HCT116 (cell line): Measurements from ENCODE around the gene PCP2. TPM values are rescaled to one million over a fixed set of nuclear protein-coding genes. Genes with fewer than 3 reads are reported as not detected.

Source experiments
- ATAC-seq: fragments of 200-7000 bp; cut with Tn5 transposase; 2 replicates; pipeline ENCODE4 v1.9.1; 2020; ENCODE audit warnings: mild to moderate bottlenecking, moderate library complexity
- BruUV-seq: library from RNA; stranded (reverse); fragments of 400-500 nt; replicated peaks from 2 replicates; lab custom pipeline; 2021; lab: Mats Ljungman, UMichigan
- CTCF ChIA-PET: fragments of 300-600 bp; sonication (Branson Sonifier 250); formaldehyde crosslinking; loops from one replicate; lab custom pipeline; 2021; ENCODE audit warnings: antibody characterized with exemption; lab: Charles Lee
- POLR2A ChIA-PET: fragments of 300-600, 350-600 bp; sonication (Branson Sonifier 250); formaldehyde crosslinking; loops from one replicate; lab custom pipeline; 2021; ENCODE audit warnings: antibody characterized with exemption; lab: Charles Lee
- RAD21 ChIA-PET, 2 experiments: fragments of 300-600 bp; sonication (Branson Sonifier 250); formaldehyde crosslinking; loops; one replicate each; lab custom pipeline; 2023; ENCODE audit warnings: low total read pairs in 2 of 2; ENCODE audit not compliant: uncharacterized antibody in 2 of 2, unreplicated experiment in 2 of 2, low non-redundant PET in 1 of 2; lab: Charles Lee
- DNase-seq: peaks from one replicate; pipeline ENCODE4 v3.0.0-alpha.2; 2010; ENCODE audit warnings: low read depth, low spot score
- H2AFZ ChIP-seq: fragments of 200-600 bp; shearing (Covaris generic), sonication (generic); 2 replicates; pipeline ENCODE4 v1.6.1; 2017; ENCODE audit warnings: low read depth, mixed run types, mixed read lengths, antibody characterized with exemption, low read length; ENCODE audit not compliant: poor library complexity, severe bottlenecking
- H3K27ac ChIP-seq: 2 replicates; pipeline ENCODE4 v1.5.1; 2012; ENCODE audit warnings: low read depth, low read length
- H3K27me3 ChIP-seq: fragments of 200-600 bp; sonication (generic); 2 replicates; pipeline ENCODE4 v1.6.1; 2016; ENCODE audit warnings: mixed run types, low read length, mixed read lengths; ENCODE audit not compliant: insufficient read depth
- H3K36me3 ChIP-seq, 2 experiments: fragments of 200-500 bp in 1 of 2; fragments of 200-600 bp in 1 of 2; sonication (Bioruptor generic) in 1 of 2; sonication (generic) in 1 of 2; 2 replicates each; pipeline versions ENCODE4 v1.5.1 to v1.6.1; 2014 to 2016; ENCODE audit warnings: low read length in 2 of 2, inconsistent platforms in 1 of 2, mixed read lengths in 1 of 2, mixed run types in 1 of 2; ENCODE audit not compliant: insufficient read depth in 2 of 2, control insufficient read depth in 1 of 2
- H3K4me1 ChIP-seq, 2 experiments: fragments of 200-600 bp in 1 of 2; sonication (generic) in 1 of 2; 2 replicates each; pipeline versions ENCODE4 v1.5.1 to v1.6.1; 2012 to 2017; ENCODE audit warnings: low read length in 2 of 2, inconsistent platforms in 1 of 2, mild to moderate bottlenecking in 1 of 2, mixed read lengths in 1 of 2, mixed run types in 1 of 2, moderate library complexity in 1 of 2; ENCODE audit not compliant: insufficient read depth in 2 of 2, control insufficient read depth in 1 of 2
- H3K4me2 ChIP-seq: fragments of 200-600 bp; sonication (generic); 2 replicates; pipeline ENCODE4 v1.6.1; 2017; ENCODE audit warnings: mixed run types, low read length, mixed read lengths
- H3K4me3 ChIP-seq, 2 experiments: fragments of 200-600 bp in 1 of 2; sonication (generic) in 1 of 2; replicated peaks in 1 of 2; 2 replicates each; pipeline ENCODE4 v1.5.1; 2011 to 2016; ENCODE audit warnings: low read length in 2 of 2, control low read depth in 1 of 2, low read depth in 1 of 2, mild to moderate bottlenecking in 1 of 2, mixed read lengths in 1 of 2, mixed run types in 1 of 2
- H3K79me2 ChIP-seq: fragments of 200-600 bp; sonication (generic); 2 replicates; pipeline ENCODE4 v1.6.1; 2017; ENCODE audit warnings: mild to moderate bottlenecking, mixed run types, low read length, moderate library complexity, mixed read lengths; ENCODE audit not compliant: insufficient read depth
- H3K9ac ChIP-seq: fragments of 200-600 bp; sonication (generic); 2 replicates; pipeline ENCODE4 v1.6.1; 2016; ENCODE audit warnings: low read length, mixed read lengths
- H3K9me2 ChIP-seq: fragments of 200-600 bp; sonication (generic), shearing (Covaris generic); 2 replicates; pipeline ENCODE4 v1.6.1; 2017; ENCODE audit warnings: mixed run types, mild to moderate bottlenecking, moderate library complexity; ENCODE audit not compliant: insufficient read depth
- H3K9me3 ChIP-seq, 2 experiments: fragments of 200-500 bp in 1 of 2; fragments of 200-600 bp in 1 of 2; sonication (Bioruptor generic) in 1 of 2; sonication (generic) in 1 of 2; 2 replicates each; pipeline ENCODE4 v1.6.1; 2014 to 2017; ENCODE audit warnings: low read length in 2 of 2, mixed read lengths in 2 of 2, inconsistent platforms in 1 of 2, low read depth in 1 of 2, mild to moderate bottlenecking in 1 of 2, mixed run types in 1 of 2, moderate library complexity in 1 of 2; ENCODE audit not compliant: control insufficient read depth in 1 of 2, insufficient read depth in 1 of 2
- H4K20me1 ChIP-seq: fragments of 200-600 bp; sonication (generic), shearing (Covaris generic); 2 replicates; pipeline ENCODE4 v1.6.1; 2017; ENCODE audit warnings: mixed run types, mild to moderate bottlenecking, moderate library complexity; ENCODE audit not compliant: insufficient read depth
- ELF1 ChIP-seq: IDR thresholded peaks from 2 replicates; pipeline ENCODE4 v1.6.1; 2012; ENCODE audit warnings: low read depth, borderline replicate concordance
- EZH2 ChIP-seq: fragments of 200-600 bp; sonication (generic); IDR thresholded peaks from 2 replicates; pipeline ENCODE4 v1.6.1; 2017; ENCODE audit warnings: antibody characterized with exemption, mixed run types
- FOSL1 ChIP-seq: IDR thresholded peaks from 2 replicates; pipeline ENCODE4 v1.6.1; 2012; ENCODE audit warnings: low read depth
- JUND ChIP-seq: IDR thresholded peaks from 2 replicates; pipeline ENCODE4 v1.6.1; 2012
- POLR2A ChIP-seq: IDR thresholded peaks from 2 replicates; pipeline ENCODE4 v1.7.0; 2011; ENCODE audit warnings: borderline replicate concordance; ENCODE audit not compliant: insufficient read depth, insufficient read length; ENCODE audit errors: extremely low read depth
- RAD21 ChIP-seq: IDR thresholded peaks from 2 replicates; pipeline ENCODE4 v1.6.1; 2012; ENCODE audit warnings: low read depth, mild to moderate bottlenecking
- SIN3A ChIP-seq: IDR thresholded peaks from 2 replicates; pipeline ENCODE4 v1.6.1; 2012; ENCODE audit warnings: low read depth
- ZNF274 ChIP-seq: fragments of 200-500 bp; sonication (Bioruptor generic); IDR thresholded peaks from 2 replicates; pipeline ENCODE4 v1.6.1; 2014; ENCODE audit warnings: mild to moderate bottlenecking, low read depth, low read length, inconsistent platforms
- intact Hi-C: fragments of 100-400 bp; cut with micrococcal nuclease; formaldehyde crosslinking; loops from 2 replicates; pipeline ENCODE4 v1.10.0; 2022
- total RNA-seq: library from RNA; stranded (reverse); gene quantifications from one replicate; pipeline ENCODE4 v1.2.1, GENCODE V29; 2021; ENCODE audit not compliant: unreplicated experiment
- TF ChIP-seq, protein P1 (sequence below): IDR thresholded peaks from 2 replicates; pipeline ENCODE4 v1.6.1; 2012
- TF ChIP-seq, protein P2 (sequence below): IDR thresholded peaks from 2 replicates; pipeline ENCODE4 v1.6.1; 2011; ENCODE audit warnings: mild to moderate bottlenecking, low read length, moderate library complexity; ENCODE audit not compliant: insufficient replicate concordance; ENCODE audit errors: extremely low read depth

PCP2 gene
- total RNA-seq, 1 experiment from 2014 or later = 0.32 TPM

DNA sequence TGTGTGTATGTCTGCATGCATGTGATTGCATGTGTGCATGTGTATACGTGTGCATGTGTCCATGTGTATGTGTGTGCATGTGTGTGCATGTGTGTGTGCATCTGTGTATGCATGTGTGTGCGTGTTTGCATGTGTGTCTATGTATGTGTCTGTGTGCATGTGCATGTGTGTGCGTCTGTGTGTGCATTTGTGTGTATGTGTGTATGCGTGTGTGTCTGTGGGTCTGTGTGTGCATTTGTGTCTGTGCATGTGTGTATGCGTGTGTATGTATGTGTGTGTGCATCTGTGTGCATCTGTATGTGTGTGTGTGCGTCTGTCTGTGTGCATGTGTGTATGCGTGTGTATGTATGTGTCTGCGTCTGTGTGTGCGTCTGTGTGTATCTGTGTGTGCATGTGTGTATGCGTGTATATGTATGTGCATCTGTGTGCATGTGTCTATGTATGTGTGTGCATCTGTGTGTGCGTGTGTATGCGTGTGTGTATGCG lies 6.4 kb upstream of the PCP2 start:
- Histone ChIP-seq H3K9me3 (peaks cover 0 to 4% of the 10 kb centered on the region in 2 experiments; a peak in 1 of 4 replicates), H3K27me3 (no peaks in the 10 kb centered on the region), H2AFZ (no peak overlapping the region), H3K9me2 (no peaks in the 10 kb centered on the region), H3K4me1 (peaks cover 8 to 27% of the 10 kb centered on the region in 2 experiments; a peak in 3 of 4 replicates), H3K9ac (no peak overlapping the region), H3K4me2 (no peak overlapping the region), H4K20me1 (no peaks in the 10 kb centered on the region), H3K36me3 (no peaks in the 10 kb centered on the region; a peak in 1 of 4 replicates), H3K27ac (no peak overlapping the region), H3K4me3 (no peak overlapping the region), H3K79me2 (peaks cover 17% of the 10 kb centered on the region)
- RAD21 ChIA-PET = no interaction called here
- TF ChIP-seq SIN3A (no peak), JUND (no peak), EZH2 (no peak), FOSL1 (no peak), RAD21 (no peak), POLR2A (no peak), ELF1 (no peak), ZNF274 (no peak)
- TF ChIP-seq, protein P1, sequence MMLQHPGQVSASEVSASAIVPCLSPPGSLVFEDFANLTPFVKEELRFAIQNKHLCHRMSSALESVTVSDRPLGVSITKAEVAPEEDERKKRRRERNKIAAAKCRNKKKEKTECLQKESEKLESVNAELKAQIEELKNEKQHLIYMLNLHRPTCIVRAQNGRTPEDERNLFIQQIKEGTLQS = no peak
- TF ChIP-seq, protein P2, sequence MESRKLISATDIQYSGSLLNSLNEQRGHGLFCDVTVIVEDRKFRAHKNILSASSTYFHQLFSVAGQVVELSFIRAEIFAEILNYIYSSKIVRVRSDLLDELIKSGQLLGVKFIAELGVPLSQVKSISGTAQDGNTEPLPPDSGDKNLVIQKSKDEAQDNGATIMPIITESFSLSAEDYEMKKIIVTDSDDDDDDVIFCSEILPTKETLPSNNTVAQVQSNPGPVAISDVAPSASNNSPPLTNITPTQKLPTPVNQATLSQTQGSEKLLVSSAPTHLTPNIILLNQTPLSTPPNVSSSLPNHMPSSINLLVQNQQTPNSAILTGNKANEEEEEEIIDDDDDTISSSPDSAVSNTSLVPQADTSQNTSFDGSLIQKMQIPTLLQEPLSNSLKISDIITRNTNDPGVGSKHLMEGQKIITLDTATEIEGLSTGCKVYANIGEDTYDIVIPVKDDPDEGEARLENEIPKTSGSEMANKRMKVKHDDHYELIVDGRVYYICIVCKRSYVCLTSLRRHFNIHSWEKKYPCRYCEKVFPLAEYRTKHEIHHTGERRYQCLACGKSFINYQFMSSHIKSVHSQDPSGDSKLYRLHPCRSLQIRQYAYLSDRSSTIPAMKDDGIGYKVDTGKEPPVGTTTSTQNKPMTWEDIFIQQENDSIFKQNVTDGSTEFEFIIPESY = no peak
- DNase-seq (no peak), ATAC-seq (no peak)
- POLR2A ChIA-PET = no interaction called here
- intact Hi-C loops = no loop called here
- CTCF ChIA-PET = no interaction called here
- no TSS peak for BruUV-seq
